ENCODE data around the gene UBE3C. TPM values are rescaled to one million over a fixed set of nuclear protein-coding genes. Genes with fewer than 3 reads are reported as not detected.
"Not testable (repeated sequence)": the region's sequence is repeated elsewhere in the genome, so short reads cannot be mapped to it uniquely, and the experiment has no call there.

UBE3C gene
- polyA plus RNA-seq, 1 donor = 36.3 TPM

- DNase-seq = no peak
Measured at GRCh38 chr7:157239571-157240270, 101.0 kb downstream of the UBE3C start.

- DNase-seq = no peak
Measured at GRCh38 chr7:157241631-157242030, 102.9 kb downstream of the UBE3C start.

GRCh38 chr7:157244516-157245294 is 106.0 kb downstream of the UBE3C start:
- no peak for DNase-seq

GRCh38 chr7:157246052-157246451 is 107.3 kb downstream of the UBE3C start:
- DNase-seq = no peak

- DNase-seq = no peak
Measured at GRCh38 chr7:157248659-157249058, 109.9 kb downstream of the UBE3C start.

GRCh38 chr7:157250605-157251228 is 112.0 kb downstream of the UBE3C start:
- peak; percentile 22 for DNase-seq

- not testable (repeated sequence) for DNase-seq
Measured at GRCh38 chr7:157251817-157252216, 113.1 kb downstream of the UBE3C start.

GRCh38 chr7:157253850-157254249 is 115.1 kb downstream of the UBE3C start:
- no peak for DNase-seq

- DNase-seq = not testable (repeated sequence)
Measured at GRCh38 chr7:157254781-157255180, 116.1 kb downstream of the UBE3C start.

- DNase-seq = no peak
Measured at GRCh38 chr7:157255201-157255606, 116.5 kb downstream of the UBE3C start.

- no peak for DNase-seq
Measured at GRCh38 chr7:157263156-157263555, 124.4 kb downstream of the UBE3C start.

- no peak for DNase-seq
Measured at GRCh38 chr7:157265051-157265450, 126.3 kb downstream of the UBE3C start.

- DNase-seq = no peak
Measured at GRCh38 chr7:157266272-157266671, 127.5 kb downstream of the UBE3C start.

GRCh38 chr7:157267516-157267915 is 128.8 kb downstream of the UBE3C start:
- no peak for DNase-seq

- DNase-seq = no peak
Measured at GRCh38 chr7:157267956-157268355, 129.2 kb downstream of the UBE3C start.

GRCh38 chr7:157268540-157268939 is 129.8 kb downstream of the UBE3C start:
- no peak for DNase-seq

GRCh38 chr7:157269341-157270059 is 130.8 kb downstream of the UBE3C start:
- DNase-seq = no peak

- no peak for DNase-seq
Measured at GRCh38 chr7:157270060-157270444, 131.3 kb downstream of the UBE3C start.

- DNase-seq = no peak
Measured at GRCh38 chr7:157271315-157271990, 132.7 kb downstream of the UBE3C start.

- DNase-seq = peak; percentile 41
Measured at GRCh38 chr7:157271991-157272324, 133.2 kb downstream of the UBE3C start.

GRCh38 chr7:157272351-157273207 is 133.9 kb downstream of the UBE3C start:
- no peak for DNase-seq

Measured in hindlimb muscle (tissue), 1 donor.